GM12878 (cell line): ENCODE results near the gene CWC25. TPM values are rescaled to one million over a fixed set of nuclear protein-coding genes. Genes with fewer than 3 reads are reported as not detected.

Experiments used
- ATAC-seq: fragments of 200-7000 bp; cut with Tn5 transposase; 3 replicates; pipeline ENCODE4 v1.9.1; 2020; ENCODE audit warnings: mild to moderate bottlenecking, moderate library complexity
- BruUV-seq: library from RNA; stranded (reverse); fragments of 400-500 nt; replicated peaks from 2 replicates; lab custom pipeline; 2021; lab: Mats Ljungman, UMichigan
- CTCF ChIA-PET: fragments of 300-600 bp; sonication (Branson Sonifier 250); formaldehyde crosslinking; extraction: SDS; loops from one replicate; lab custom pipeline; 2021; ENCODE audit warnings: inconsistent platforms; lab: Yijun Ruan, JAX
- POLR2A ChIA-PET: fragments of 350-600 bp; formaldehyde crosslinking; extraction: SDS; loops from one replicate; lab custom pipeline; 2021; ENCODE audit warnings: inconsistent platforms; lab: Charles Lee
- RAD21 ChIA-PET: fragments of 300-600 bp; sonication (Branson Sonifier 250); formaldehyde crosslinking; loops from one replicate; lab custom pipeline; 2023; ENCODE audit warnings: antibody characterized with exemption; ENCODE audit not compliant: unreplicated experiment; lab: Charles Lee
- SMC1A ChIA-PET: fragments of 300-600 bp; sonication (Branson Sonifier 250); formaldehyde crosslinking; loops from one replicate; lab custom pipeline; 2023; ENCODE audit not compliant: unreplicated experiment, uncharacterized antibody; lab: Charles Lee
- DNase-seq: peaks from one replicate; pipeline ENCODE4 v3.0.0-alpha.2; 2011; ENCODE audit warnings: low read depth, low spot score
- FAIRE-seq: peaks from 3 replicates; lab custom pipeline; 2011; peaks lifted over from hg19 to GRCh38; lab: Jason Lieb, UNC
- H2AFZ ChIP-seq: 2 replicates; pipeline ENCODE4 v1.6.0; 2011; ENCODE audit warnings: low read depth, low read length, control low read depth; ENCODE audit not compliant: control insufficient read depth
- H3K27ac ChIP-seq: 2 replicates; pipeline ENCODE4 v1.5.1; 2011; ENCODE audit warnings: control low read depth; ENCODE audit not compliant: control insufficient read depth, insufficient read depth
- H3K27me3 ChIP-seq, 2 experiments: replicated peaks in 1 of 2; 2 replicates each; pipeline versions ENCODE4 v1.6.0 to v1.6.1; 2011; ENCODE audit warnings: low read length in 1 of 2; ENCODE audit not compliant: control insufficient read depth in 2 of 2, insufficient read depth in 2 of 2
- H3K36me3 ChIP-seq, 2 experiments: 2 replicates each; pipeline ENCODE4 v1.5.1; 2011; ENCODE audit warnings: low read length in 1 of 2; ENCODE audit not compliant: control insufficient read depth in 2 of 2, insufficient read depth in 2 of 2
- H3K4me1 ChIP-seq: 2 replicates; pipeline ENCODE4 v1.6.1; 2011; ENCODE audit warnings: mild to moderate bottlenecking, low read length, moderate library complexity, mixed read lengths; ENCODE audit not compliant: control insufficient read depth, insufficient read depth
- H3K4me2 ChIP-seq: 2 replicates; pipeline ENCODE4 v1.6.0; 2011; ENCODE audit warnings: control low read depth; ENCODE audit not compliant: control insufficient read depth, insufficient read depth
- H3K4me3 ChIP-seq: fragments of 200-600 bp; sonication (generic); 2 replicates; pipeline ENCODE4 v1.5.1; 2016
- H3K79me2 ChIP-seq: 2 replicates; pipeline ENCODE4 v1.6.0; 2011; ENCODE audit warnings: low read length; ENCODE audit not compliant: control insufficient read depth, insufficient read depth
- H3K9ac ChIP-seq: 2 replicates; pipeline ENCODE4 v1.8.0; 2011; ENCODE audit warnings: low read length, control low read depth, mixed read lengths; ENCODE audit not compliant: control insufficient read depth, insufficient read depth
- H3K9me3 ChIP-seq: replicated peaks from 3 replicates; pipeline ENCODE4 v1.5.1; 2011; ENCODE audit warnings: mild to moderate bottlenecking, low read length; ENCODE audit not compliant: control insufficient read depth, insufficient read depth
- H4K20me1 ChIP-seq: 2 replicates; pipeline ENCODE4 v1.6.0; 2011; ENCODE audit not compliant: control insufficient read depth, insufficient read depth
- ATF2 ChIP-seq: IDR thresholded peaks from 2 replicates; pipeline ENCODE4 v1.6.1; 2012; ENCODE audit warnings: low read length, inconsistent platforms
- E2F4 ChIP-seq: IDR thresholded peaks from 2 replicates; pipeline ENCODE4 v1.6.1; 2012; ENCODE audit warnings: low read depth, low read length, improper control_type of control experiment
- EZH2 ChIP-seq: IDR thresholded peaks from 2 replicates; pipeline ENCODE4 v1.6.1; 2012; ENCODE audit warnings: low read depth, mild to moderate bottlenecking, control low read depth, inconsistent platforms, low read length, borderline replicate concordance; ENCODE audit not compliant: control insufficient read depth
- IKZF1 ChIP-seq: fragments of 450-650 bp; conservative IDR thresholded peaks from 2 replicates; pipeline ENCODE4 v1.6.1; 2017; ENCODE audit warnings: antibody characterized with exemption, mild to moderate bottlenecking
- KDM1A ChIP-seq: fragments of 200-600 bp; sonication (generic); IDR thresholded peaks from 2 replicates; pipeline ENCODE4 v1.6.1; 2016; ENCODE audit warnings: borderline replicate concordance
- MTA2 ChIP-seq: fragments of 450-650 bp; IDR thresholded peaks from 2 replicates; pipeline ENCODE4 v1.6.1; 2016; ENCODE audit warnings: low read depth, mild to moderate bottlenecking, moderate library complexity
- NR2C1 ChIP-seq: fragments of 450-650 bp; IDR thresholded peaks from 2 replicates; pipeline ENCODE4 v1.6.1; 2017; ENCODE audit warnings: antibody characterized with exemption, mild to moderate bottlenecking, moderate library complexity
- NR2C2 ChIP-seq: IDR thresholded peaks from 2 replicates; pipeline ENCODE4 v1.6.1; 2011; ENCODE audit warnings: borderline replicate concordance, low read depth; ENCODE audit not compliant: control insufficient read depth, insufficient read length
- NRF1 ChIP-seq: conservative IDR thresholded peaks from 2 replicates; pipeline ENCODE4 v1.6.1; 2011; ENCODE audit warnings: mild to moderate bottlenecking, low read depth, low read length, improper control_type of control experiment
- RAD51 ChIP-seq: fragments of 450-650 bp; IDR thresholded peaks from 2 replicates; pipeline ENCODE4 v1.6.1; 2016; ENCODE audit warnings: moderate library complexity, mild to moderate bottlenecking, inconsistent platforms
- RUNX3 ChIP-seq: IDR thresholded peaks from 2 replicates; pipeline ENCODE4 v1.6.1; 2012; ENCODE audit warnings: low read length, inconsistent platforms
- TAF1 ChIP-seq: IDR thresholded peaks from 2 replicates; pipeline ENCODE4 v1.6.1; 2011; ENCODE audit warnings: mild to moderate bottlenecking, low read depth, low read length, borderline replicate concordance
- WGBS: methylation state at CpG from one replicate; pipeline ENCODE4 v1.1.6; 2016; ENCODE audit warnings: low lambda C conversion rate; ENCODE audit not compliant: insufficient replicate concordance, insufficient coverage; ENCODE audit errors: missing lambda C conversion rate; 5-methylcytosine and 5-hydroxymethylcytosine counted together
- in situ Hi-C: fragments of 300-500 bp; cut with MboI; formaldehyde crosslinking; loops from 9 replicates; pipeline ENCODE4 v1.14.3; 2018; ENCODE audit warnings: mixed read lengths
- intact Hi-C: fragments of 100-400 bp; cut with micrococcal nuclease; formaldehyde crosslinking; loops from one replicate; pipeline ENCODE4 v1.14.2; 2022; ENCODE audit not compliant: unreplicated experiment
- polyA plus RNA-seq, 11 experiments: library from polyadenylated mRNA; depleted of rRNA in 4 of 11; unstranded in 6 of 11; stranded (reverse) in 5 of 11; fragments of >200 nt; fragmentation: Nextera tagmentation in 4 of 11; fragmentation: Illumina TruSeq in 1 of 11; extraction: Ambion mirVana in 4 of 11; extraction: Trizol in 1 of 11; gene quantifications; 1 replicate in 1 of 11; 2 replicates in 10 of 11; pipeline versions ENCODE4 v1.2.1 to v1.2.3, GENCODE V29; 2011 to 2016; ENCODE audit warnings: inconsistent platforms in 2 of 11, missing spikeins in 2 of 11, low read depth in 1 of 11
- total RNA-seq, 4 experiments: library from RNA; depleted of rRNA in 3 of 4; stranded (reverse); fragments of >200 nt in 3 of 4; fragmentation: Illumina TruSeq in 1 of 4; extraction: Trizol in 1 of 4; gene quantifications; 2 replicates each; pipeline versions ENCODE4 v1.2.1 to v1.2.3, GENCODE V29; 2013 to 2021
- TF ChIP-seq, protein P1 (sequence below): IDR thresholded peaks from 2 replicates; pipeline ENCODE4 v1.6.1; 2011; ENCODE audit warnings: low read depth, low read length, improper control_type of control experiment, borderline replicate concordance

Gene CWC25
- total and polyA plus RNA-seq, 10 of the 15 experiments (the other 5 are each of a cell fraction or from before 2014, with no cell fraction given) = 14.7 to 29.7 (median 22.9) TPM

- no TSS peak for BruUV-seq
- H3K4me1 ChIP-seq = no peaks in the 10 kb centered on the region; the same call in 1 of the 2 replicates
- H3K4me2 ChIP-seq = no peak overlapping the region
- DNase-seq (no peak), ATAC-seq (no peak), FAIRE-seq (no peak)
- H3K79me2 ChIP-seq = no peaks in the 10 kb centered on the region; the same call in 1 of the 2 replicates
- H2AFZ ChIP-seq = no peak overlapping the region
- CTCF ChIA-PET = interaction anchor here (0.5 kb wide), 1 partner anchor 138 kb away, joined by 3 read pairs; no protein-coding TSS in a partner anchor
- POLR2A ChIA-PET = no interaction called here
- TF ChIP-seq E2F4 = no peak
- no peak for TF ChIP-seq ATF2
- no peak for TF ChIP-seq RAD51
- TF ChIP-seq TAF1 = no peak
- no peak for TF ChIP-seq NR2C2
- no peak for TF ChIP-seq RUNX3
- TF ChIP-seq NR2C1 = no peak
- TF ChIP-seq NRF1 = no peak
- TF ChIP-seq KDM1A = no peak
- no peak for TF ChIP-seq MTA2
- TF ChIP-seq, protein P1, sequence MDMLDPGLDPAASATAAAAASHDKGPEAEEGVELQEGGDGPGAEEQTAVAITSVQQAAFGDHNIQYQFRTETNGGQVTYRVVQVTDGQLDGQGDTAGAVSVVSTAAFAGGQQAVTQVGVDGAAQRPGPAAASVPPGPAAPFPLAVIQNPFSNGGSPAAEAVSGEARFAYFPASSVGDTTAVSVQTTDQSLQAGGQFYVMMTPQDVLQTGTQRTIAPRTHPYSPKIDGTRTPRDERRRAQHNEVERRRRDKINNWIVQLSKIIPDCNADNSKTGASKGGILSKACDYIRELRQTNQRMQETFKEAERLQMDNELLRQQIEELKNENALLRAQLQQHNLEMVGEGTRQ = no peak
- no peak for TF ChIP-seq IKZF1
- no peak for TF ChIP-seq EZH2
- RAD21 ChIA-PET = no interaction called here
- H3K9me3 ChIP-seq = no peaks in the 10 kb centered on the region
- H3K27me3 ChIP-seq = no peaks in the 10 kb centered on the region
- no peak overlapping the region for H3K9ac ChIP-seq
- SMC1A ChIA-PET = no interaction called here
- peaks cover 11 to 14% of the 10 kb centered on the region in 2 experiments; a peak in 3 of 4 replicates for H3K36me3 ChIP-seq
- 88% methylated on average over 6 of the region's 6 CpGs for WGBS
- no peak overlapping the region for H3K27ac ChIP-seq
- in situ Hi-C loops (no loop called here), intact Hi-C loops (no loop called here)
- no peaks in the 10 kb centered on the region for H4K20me1 ChIP-seq
- no peak overlapping the region for H3K4me3 ChIP-seq
Observed at GRCh38 chr17:38786372-38786771, 38.7 kb downstream of the CWC25 start.
